Stimulated activated CD8-positive, alpha-beta memory T cell treated with anti-CD3 and anti-CD28 coated beads, Interleukin-4, amount 100 ng/mL, for 24 hours (primary cell): ENCODE results near the gene KLHDC3.

Experiments
- DNase-seq: peaks from one replicate; pipeline ENCODE4 v3.0.0-alpha.2; 2020; ENCODE audit warnings: low read depth

Gene KLHDC3

DNA sequence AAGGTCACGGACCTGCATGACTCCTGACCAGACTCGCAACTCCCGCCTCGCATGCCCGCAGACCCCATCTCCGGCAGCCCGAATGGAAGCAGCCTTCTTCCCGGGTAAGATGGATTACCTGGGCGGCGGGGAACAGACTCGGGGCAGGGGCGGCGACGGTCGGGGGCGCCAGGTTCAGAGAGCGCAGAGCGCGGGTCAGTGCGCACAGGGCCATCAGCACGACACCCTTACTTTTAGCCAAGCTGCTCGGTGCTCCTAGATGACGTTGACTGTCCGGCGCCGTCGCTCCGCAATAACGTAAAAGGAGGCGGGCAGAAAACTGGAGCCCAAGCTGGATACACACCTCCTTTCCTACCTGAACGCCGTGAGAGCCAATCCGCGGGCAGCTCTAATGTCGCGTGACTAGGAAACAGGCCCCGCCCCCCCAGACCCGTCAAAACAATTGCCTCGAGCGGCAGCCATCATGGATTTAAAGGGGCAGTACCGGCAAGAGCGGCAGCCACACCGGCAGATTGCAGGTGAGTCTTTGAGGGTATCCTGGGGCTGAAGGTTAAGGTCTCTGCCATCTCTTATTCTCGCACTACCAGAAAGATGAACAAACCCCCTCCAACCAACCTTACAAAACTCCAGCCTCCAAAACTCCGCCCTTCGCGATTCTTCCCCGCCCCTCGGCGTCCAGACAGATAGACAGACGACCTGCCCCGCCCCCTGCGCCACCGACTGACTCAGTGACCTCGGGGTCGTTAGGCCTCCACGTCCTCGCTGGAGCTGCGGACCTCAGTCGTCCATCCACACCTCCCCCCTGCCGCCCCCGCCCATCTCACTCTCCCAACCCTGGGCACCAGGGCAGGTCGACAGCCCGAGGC lies 45.4 kb downstream of the KLHDC3 start, which contains the start of the genes KLC4 and MRPL2:
Gene KLC4, plus strand, starts transcription at position 464 of the 866 bp plus-strand sequence. CDS start 1,705 bp downstream, outside the sequence.
Gene MRPL2, minus strand, starts transcription at position 267 of the 866 bp plus-strand sequence. Its CDS starts 53 bp downstream, at position 214.
- DNase-seq = peak; percentile 94

DNA sequence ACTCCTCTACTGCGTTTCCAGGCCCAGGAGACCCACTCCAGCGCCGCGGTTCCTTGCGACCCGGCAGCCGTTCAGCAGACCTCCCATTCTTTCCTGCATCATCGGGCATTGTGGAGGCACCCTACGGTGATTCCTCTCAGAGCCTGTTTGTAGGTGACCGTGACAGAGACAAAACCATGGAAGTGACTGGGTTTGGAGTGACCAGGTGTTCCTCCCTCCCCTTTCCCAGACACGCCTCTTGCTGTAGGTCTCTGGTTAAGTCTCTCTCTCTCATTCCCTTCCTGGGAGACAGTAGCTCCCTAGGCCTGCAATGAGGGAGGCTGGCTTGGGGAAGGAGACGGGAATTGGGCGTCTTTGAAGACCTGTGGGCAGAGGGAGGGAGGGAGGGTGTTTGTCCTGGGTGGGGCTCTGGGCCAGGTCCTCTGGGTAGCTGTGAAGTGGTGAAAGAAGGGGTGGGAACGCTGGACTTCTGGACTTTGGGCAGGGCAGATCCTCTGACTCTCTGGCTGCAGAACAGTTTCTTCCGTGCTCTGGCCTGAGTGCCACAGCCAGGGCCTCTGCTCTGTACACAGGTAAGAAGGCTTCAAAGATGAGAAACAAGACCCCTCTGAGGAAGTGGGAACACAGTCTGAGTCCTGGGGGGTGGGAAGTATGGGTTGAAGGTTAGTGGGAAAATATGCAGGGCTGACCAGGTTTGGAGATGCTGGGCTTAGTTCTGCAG lies 46.1 kb downstream of the KLHDC3 start:
- DNase-seq = no peak

DNA sequence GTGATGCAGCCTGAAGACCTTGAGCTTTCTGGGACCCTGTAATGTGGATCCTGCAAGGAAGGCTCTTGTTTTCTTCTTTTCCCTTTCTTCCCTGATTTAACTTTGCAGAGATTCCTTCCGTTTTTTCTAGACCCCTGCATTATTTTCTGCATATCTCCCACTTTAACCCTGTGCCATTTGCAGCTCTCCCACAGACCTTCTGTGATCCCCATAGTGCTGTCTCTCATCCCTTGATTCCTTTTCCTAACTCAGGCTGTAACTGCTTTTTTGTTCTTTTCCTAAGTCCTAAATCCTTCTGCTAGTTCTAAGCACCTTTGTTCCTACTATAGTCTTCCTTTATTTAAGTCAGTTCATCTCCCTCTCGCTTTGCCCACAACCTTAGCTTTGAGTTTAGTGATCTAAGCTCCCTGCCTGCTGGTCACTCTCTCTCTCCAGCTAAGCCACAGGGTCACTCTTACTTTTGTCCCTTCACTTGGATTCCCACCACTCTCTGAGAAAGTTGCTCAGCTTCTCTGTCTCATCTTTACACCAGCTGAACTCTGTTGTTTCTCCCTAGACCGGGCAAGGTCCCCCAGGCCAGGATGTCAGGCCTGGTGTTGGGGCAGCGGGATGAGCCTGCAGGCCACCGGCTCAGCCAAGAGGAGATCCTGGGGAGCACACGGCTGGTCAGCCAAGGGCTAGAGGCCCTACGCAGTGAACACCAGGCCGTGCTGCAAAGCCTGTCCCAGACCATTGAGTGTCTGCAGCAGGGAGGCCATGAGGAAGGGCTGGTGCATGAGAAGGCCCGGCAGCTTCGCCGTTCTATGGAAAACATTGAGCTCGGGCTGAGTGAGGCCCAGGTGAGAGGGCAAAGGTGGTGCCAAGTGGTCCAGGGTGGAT lies 46.9 kb downstream of the KLHDC3 start:
- DNase-seq = no peak

DNA sequence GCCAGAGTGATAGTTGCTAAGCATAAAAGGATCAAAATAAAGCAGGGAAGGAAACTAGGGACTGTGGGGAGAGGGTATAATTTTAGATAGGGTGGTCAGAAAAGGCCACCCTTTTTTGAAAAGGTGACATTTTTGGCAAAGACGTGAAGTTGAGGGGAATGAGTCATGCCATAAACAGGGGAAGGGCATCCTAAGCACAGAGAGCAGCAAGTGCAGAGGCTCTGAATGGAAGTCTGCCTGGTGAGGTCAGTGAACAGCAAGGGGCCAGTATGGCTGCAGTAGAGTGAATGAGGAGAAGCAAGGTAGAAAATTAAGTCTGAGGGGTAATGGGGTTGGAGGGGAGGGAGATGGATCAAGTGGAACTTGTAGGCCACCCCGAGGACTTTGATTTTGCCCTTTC lies 47.8 kb downstream of the KLHDC3 start:
- DNase-seq = no peak

DNA sequence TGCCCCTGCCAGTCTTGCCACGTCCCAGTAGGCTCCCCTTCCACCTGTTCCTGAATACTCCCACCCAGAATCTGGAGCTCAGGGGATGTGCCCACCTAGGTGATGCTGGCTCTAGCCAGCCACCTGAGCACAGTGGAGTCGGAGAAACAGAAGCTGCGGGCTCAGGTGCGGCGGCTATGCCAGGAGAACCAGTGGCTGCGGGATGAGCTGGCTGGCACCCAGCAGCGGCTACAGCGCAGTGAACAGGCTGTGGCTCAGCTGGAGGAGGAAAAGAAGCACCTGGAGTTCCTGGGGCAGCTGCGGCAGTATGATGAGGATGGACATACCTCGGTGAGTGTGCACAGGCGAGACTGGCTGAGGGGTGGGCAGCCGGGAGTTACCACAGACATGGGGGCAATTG lies 48.8 kb downstream of the KLHDC3 start:
- DNase-seq = no peak

DNA sequence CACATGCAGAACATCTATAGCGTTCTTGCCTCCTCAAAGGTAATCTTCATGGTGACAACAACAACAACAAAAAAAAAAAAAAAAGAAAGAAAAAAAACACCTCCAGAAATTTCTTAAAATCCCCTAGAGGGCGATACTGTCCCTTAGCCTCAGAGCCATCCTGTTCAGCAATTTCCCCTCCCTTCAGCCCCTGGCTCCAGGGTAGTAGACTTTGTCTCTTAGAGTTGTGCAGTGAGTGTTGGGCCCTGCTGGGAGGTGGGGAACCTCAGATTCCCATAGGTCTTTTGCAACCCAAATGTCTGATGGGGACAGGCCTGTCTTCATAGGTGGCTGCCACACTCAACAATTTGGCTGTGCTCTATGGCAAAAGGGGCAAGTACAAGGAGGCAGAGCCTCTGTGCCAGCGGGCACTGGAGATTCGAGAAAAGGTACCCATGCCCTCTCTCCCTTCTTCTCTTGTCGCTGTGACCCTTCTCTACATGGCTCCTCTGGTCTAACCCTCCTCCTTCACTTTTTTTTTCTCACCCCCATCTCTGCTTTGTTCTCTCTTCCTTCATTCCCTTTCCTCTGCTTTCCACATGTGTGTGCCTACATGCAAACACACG lies 56.1 kb downstream of the KLHDC3 start:
- DNase-seq = no peak
